ENCODE data around the gene TBC1D9.

DNA sequence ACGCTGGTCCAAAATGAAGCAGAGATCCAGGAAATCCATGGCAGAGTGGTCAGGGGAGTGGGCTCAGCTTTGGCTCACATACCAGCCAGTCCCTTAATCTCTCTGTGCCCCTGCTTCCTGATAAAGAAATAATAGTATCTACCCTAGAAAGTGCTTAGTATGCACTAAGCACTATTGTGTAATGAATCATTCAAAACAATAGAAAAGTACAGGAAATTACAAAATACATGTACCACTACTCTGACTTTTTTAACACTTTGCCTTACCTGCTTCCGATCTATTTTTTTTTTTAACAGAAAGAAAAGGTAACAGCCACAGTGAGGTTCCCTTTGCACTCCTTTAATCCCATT lies 49.9 kb downstream of the TBC1D9 start:
- TF ChIP-seq POLR2A (IDR thresholded peaks at IDR 0.05; ENCODE audit: low read depth, low read length) = no peak
- TF ChIP-seq POLR2AphosphoS5 (IDR thresholded peaks at IDR 0.05; ENCODE audit: low read depth, low read length) = no peak
- TF ChIP-seq TAF1 (IDR thresholded peaks at IDR 0.05; ENCODE audit: borderline replicate concordance, low read depth, low read length) = no peak
